Fibroblast of the aortic adventitia (primary cell): Measurements from ENCODE around the gene MAGI2. TPM values are rescaled to one million over a fixed set of nuclear protein-coding genes. Genes with fewer than 3 reads are reported as not detected.
"Not testable (repeated sequence)": the region's sequence is repeated elsewhere in the genome, so short reads cannot be mapped to it uniquely, and the experiment has no call there.

Source experiments
- DNase-seq: peaks from one replicate; pipeline ENCODE4 v3.0.0-alpha.2; 2010; ENCODE audit warnings: low read depth
- H3K4me3 ChIP-seq: 2 replicates; pipeline ENCODE4 v1.5.1; 2011; ENCODE audit warnings: low read depth, mild to moderate bottlenecking, control low read depth, low read length, moderate library complexity
- CTCF ChIP-seq: IDR thresholded peaks from 2 replicates; pipeline ENCODE4 v1.5.1; 2011; ENCODE audit warnings: mild to moderate bottlenecking, low read length, control low read depth, inconsistent platforms; ENCODE audit not compliant: insufficient read depth
- total RNA-seq: library from RNA; depleted of rRNA; stranded (reverse); fragments of >200 nt; gene quantifications from 2 replicates; pipeline ENCODE4 v1.2.3, GENCODE V29; 2012; ENCODE audit warnings: low replicate concordance

Gene MAGI2
- total RNA-seq, 1 donor, result 25.5 TPM

- no peak overlapping the region for H3K4me3 ChIP-seq
- no peak for DNase-seq
- no peak for TF ChIP-seq CTCF
Measured at GRCh38 chr7:78007231-78007630, 1446.2 kb downstream of the MAGI2 start.

GRCh38 chr7:78006063-78006755, 1447.3 kb downstream of the MAGI2 start:
- TF ChIP-seq CTCF, result no peak
- no peak for DNase-seq

GRCh38 chr7:78002715-78003114, 1450.8 kb downstream of the MAGI2 start:
- no peak for DNase-seq
- no peak for TF ChIP-seq CTCF
- no peak overlapping the region for H3K4me3 ChIP-seq

More at GRCh38 chr7:78006063-78006755, 1447.3 kb downstream of the MAGI2 start:
- H3K4me3 ChIP-seq, result no peak overlapping the region

- H3K4me3 ChIP-seq, result no peak overlapping the region
- no peak for TF ChIP-seq CTCF
- no peak for DNase-seq
Measured at GRCh38 chr7:78002021-78002420, 1451.4 kb downstream of the MAGI2 start.

GRCh38 chr7:77999168-77999567, 1454.3 kb downstream of the MAGI2 start:
- DNase-seq, H3K4me3 ChIP-seq: not testable (repeated sequence)

GRCh38 chr7:77995717-77996116, 1457.8 kb downstream of the MAGI2 start:
- H3K4me3 ChIP-seq, result no peak overlapping the region
- TF ChIP-seq CTCF, result peak; percentile 12
- DNase-seq, result no peak

- no peak for DNase-seq
- TF ChIP-seq CTCF, result no peak
- H3K4me3 ChIP-seq, result no peak overlapping the region
Measured at GRCh38 chr7:77993838-77994237, 1459.6 kb downstream of the MAGI2 start.
